A673 (cell line): ENCODE data around the gene FILIP1. TPM values are rescaled to one million over a fixed set of nuclear protein-coding genes. Genes with fewer than 3 reads are reported as not detected.

Experiments used
- BruUV-seq: library from RNA; stranded (reverse); fragments of 400-500 nt; replicated peaks from 2 replicates; lab custom pipeline; 2021; lab: Mats Ljungman, UMichigan
- CTCF ChIA-PET: fragments of 300-600 bp; sonication (Branson Sonifier 250); formaldehyde crosslinking; loops from one replicate; lab custom pipeline; 2022; ENCODE audit warnings: antibody characterized with exemption; lab: Charles Lee
- POLR2A ChIA-PET: fragments of 300-600 bp; sonication (Branson Sonifier 250); formaldehyde crosslinking; loops from one replicate; lab custom pipeline; 2022; ENCODE audit warnings: antibody characterized with exemption; ENCODE audit not compliant: low non-redundant PET; lab: Charles Lee
- DNase-seq: peaks from one replicate; pipeline ENCODE4 v3.0.0-alpha.2; 2015; ENCODE audit warnings: low spot score
- H3K27ac ChIP-seq: fragments of 200-600 bp; sonication (generic); 2 replicates; pipeline ENCODE4 v1.5.1; 2016; ENCODE audit warnings: mixed run types, low read depth, mild to moderate bottlenecking, mixed read lengths, antibody characterized with exemption, low read length; ENCODE audit not compliant: poor library complexity, severe bottlenecking
- H3K27me3 ChIP-seq: fragments of 200-600 bp; sonication (generic); replicated peaks from 2 replicates; pipeline ENCODE4 v1.6.1; 2017; ENCODE audit warnings: mixed run types, low read depth, mild to moderate bottlenecking, mixed read lengths, antibody characterized with exemption, low read length; ENCODE audit not compliant: insufficient read depth, poor library complexity
- H3K36me3 ChIP-seq: fragments of 200-600 bp; sonication (generic); 2 replicates; pipeline ENCODE4 v1.6.1; 2016; ENCODE audit warnings: mixed run types, mild to moderate bottlenecking, mixed read lengths, antibody characterized with exemption, low read length; ENCODE audit not compliant: insufficient read depth, poor library complexity, severe bottlenecking
- H3K4me1 ChIP-seq: fragments of 200-600 bp; sonication (generic); 2 replicates; pipeline ENCODE4 v1.6.1; 2017; ENCODE audit warnings: mixed run types, mild to moderate bottlenecking, mixed read lengths, antibody characterized with exemption, low read length; ENCODE audit not compliant: insufficient read depth, poor library complexity, severe bottlenecking
- H3K4me3 ChIP-seq: fragments of 200-600 bp; sonication (generic); 2 replicates; pipeline ENCODE4 v1.5.1; 2016; ENCODE audit warnings: low read depth, mixed run types, mild to moderate bottlenecking, mixed read lengths, low read length; ENCODE audit not compliant: poor library complexity, severe bottlenecking
- H3K9me3 ChIP-seq: fragments of 200-600 bp; sonication (generic); 2 replicates; pipeline ENCODE4 v1.6.1; 2016; ENCODE audit warnings: mixed run types, low read depth, mild to moderate bottlenecking, mixed read lengths, antibody characterized with exemption, low read length; ENCODE audit not compliant: poor library complexity, severe bottlenecking
- EZH2 ChIP-seq: fragments of 200-600 bp; sonication (generic); IDR thresholded peaks from 2 replicates; pipeline ENCODE4 v1.6.1; 2017; ENCODE audit warnings: borderline replicate concordance, low read depth, mild to moderate bottlenecking, mixed read lengths, antibody characterized with exemption, low read length; ENCODE audit not compliant: poor library complexity, severe bottlenecking
- intact Hi-C: fragments of 100-400 bp; cut with micrococcal nuclease; formaldehyde crosslinking; loops from one replicate; pipeline ENCODE4 v1.10.0; 2022; ENCODE audit not compliant: unreplicated experiment
- total RNA-seq: library from RNA; stranded (reverse); gene quantifications from 2 replicates; pipeline ENCODE4 v1.2.3, GENCODE V29; 2021
- TF ChIP-seq, protein P1 (sequence below): fragments of 300-800, 200-600 bp; sonication (generic); conservative IDR thresholded peaks from 2 replicates; pipeline ENCODE4 v1.5.1; 2017; ENCODE audit warnings: low read depth, mild to moderate bottlenecking, antibody characterized with exemption, low read length, moderate library complexity, mixed read lengths

Gene FILIP1
- total RNA-seq, 1 experiment from 2014 or later, result 0.32 TPM

- DNase-seq, result no peak
- CTCF ChIA-PET, result no interaction called here
- no peak overlapping the region for H3K27ac ChIP-seq
- no TSS peak for BruUV-seq
- POLR2A ChIA-PET, result no interaction called here
- H3K4me3 ChIP-seq, result no peak overlapping the region
- peaks cover 9% of the 10 kb centered on the region for H3K4me1 ChIP-seq
- H3K36me3 ChIP-seq, result peaks cover 8% of the 10 kb centered on the region
- TF ChIP-seq EZH2, result no peak
- TF ChIP-seq, protein P1, sequence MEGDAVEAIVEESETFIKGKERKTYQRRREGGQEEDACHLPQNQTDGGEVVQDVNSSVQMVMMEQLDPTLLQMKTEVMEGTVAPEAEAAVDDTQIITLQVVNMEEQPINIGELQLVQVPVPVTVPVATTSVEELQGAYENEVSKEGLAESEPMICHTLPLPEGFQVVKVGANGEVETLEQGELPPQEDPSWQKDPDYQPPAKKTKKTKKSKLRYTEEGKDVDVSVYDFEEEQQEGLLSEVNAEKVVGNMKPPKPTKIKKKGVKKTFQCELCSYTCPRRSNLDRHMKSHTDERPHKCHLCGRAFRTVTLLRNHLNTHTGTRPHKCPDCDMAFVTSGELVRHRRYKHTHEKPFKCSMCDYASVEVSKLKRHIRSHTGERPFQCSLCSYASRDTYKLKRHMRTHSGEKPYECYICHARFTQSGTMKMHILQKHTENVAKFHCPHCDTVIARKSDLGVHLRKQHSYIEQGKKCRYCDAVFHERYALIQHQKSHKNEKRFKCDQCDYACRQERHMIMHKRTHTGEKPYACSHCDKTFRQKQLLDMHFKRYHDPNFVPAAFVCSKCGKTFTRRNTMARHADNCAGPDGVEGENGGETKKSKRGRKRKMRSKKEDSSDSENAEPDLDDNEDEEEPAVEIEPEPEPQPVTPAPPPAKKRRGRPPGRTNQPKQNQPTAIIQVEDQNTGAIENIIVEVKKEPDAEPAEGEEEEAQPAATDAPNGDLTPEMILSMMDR, result no peak
- H3K9me3 ChIP-seq, result peaks cover 12% of the 10 kb centered on the region
- no peaks in the 10 kb centered on the region for H3K27me3 ChIP-seq
- intact Hi-C loops, result no loop called here
These were observed 221.3 kb downstream of the FILIP1 start for GRCh38 chr6:75272145-75272840.

- H3K4me1 ChIP-seq, result no peaks in the 10 kb centered on the region
- CTCF ChIA-PET, result no interaction called here
- H3K4me3 ChIP-seq, result no peak overlapping the region
- peaks cover 12% of the 10 kb centered on the region for H3K9me3 ChIP-seq
- POLR2A ChIA-PET, result no interaction called here
- TF ChIP-seq, protein P1, result no peak
- no peak for TF ChIP-seq EZH2
- H3K27ac ChIP-seq, result no peak overlapping the region
- H3K36me3 ChIP-seq, result peaks cover 8% of the 10 kb centered on the region
- intact Hi-C loops, result no loop called here
- H3K27me3 ChIP-seq, result no peaks in the 10 kb centered on the region
- BruUV-seq, result no TSS peak
- DNase-seq, result no peak
These were observed 224.6 kb downstream of the FILIP1 start for GRCh38 chr6:75268988-75269354.

DNA sequence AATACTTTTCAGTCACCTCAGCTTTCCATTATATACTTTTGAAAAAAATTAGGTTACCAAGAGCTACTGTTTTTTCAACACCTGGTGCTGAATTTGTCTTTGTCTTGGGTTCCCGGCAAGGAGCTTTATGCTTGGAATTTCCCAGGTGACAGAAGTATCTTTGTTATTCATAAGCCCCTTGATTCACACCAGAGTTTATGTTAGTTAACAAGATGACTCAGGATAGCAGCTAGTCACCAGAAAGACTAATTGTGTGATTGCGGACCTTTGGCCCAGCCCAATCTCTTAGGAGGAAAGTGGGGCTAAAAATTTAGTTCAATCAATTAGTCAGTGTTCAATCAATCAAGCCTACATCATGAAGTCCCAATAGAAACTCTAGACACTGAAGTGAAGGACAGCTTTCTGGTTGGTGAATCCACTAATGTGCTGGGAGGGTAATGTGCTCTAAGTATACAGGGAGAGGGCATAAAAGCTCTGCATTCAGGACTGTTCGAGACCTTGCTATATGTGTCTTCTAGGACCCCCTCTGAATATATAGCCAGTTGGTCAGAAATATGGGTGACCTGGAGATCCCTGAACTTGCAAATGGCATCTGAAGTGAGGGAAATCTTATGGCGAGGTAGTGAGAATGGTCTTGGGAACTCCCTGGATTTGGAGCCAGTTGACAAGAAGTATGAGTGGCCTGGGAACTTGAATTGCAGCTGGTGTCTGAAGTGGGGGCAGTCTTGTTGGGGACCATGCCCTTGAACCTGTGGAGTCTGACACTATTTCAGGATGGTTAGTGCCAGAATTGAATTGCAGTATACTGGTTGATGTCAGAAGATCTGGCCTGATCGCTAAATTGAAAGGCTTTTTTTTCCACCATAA lies 225.2 kb downstream of the FILIP1 start:
- Histone ChIP-seq H3K27me3 (no peaks in the 10 kb centered on the region), H3K9me3 (peaks cover 12% of the 10 kb centered on the region), H3K4me3 (no peak overlapping the region), H3K27ac (no peak overlapping the region), H3K36me3 (peaks cover 8% of the 10 kb centered on the region), H3K4me1 (no peaks in the 10 kb centered on the region)
- intact Hi-C loops, result no loop called here
- ChIA-PET CTCF (interaction anchor here (1.1 kb wide), 1 partner anchor 278 kb away, joined by 3 read pairs; no protein-coding TSS in a partner anchor), POLR2A (no interaction called here)
- no peak for TF ChIP-seq EZH2
- TF ChIP-seq, protein P1, result no peak
- DNase-seq, result no peak
- BruUV-seq, result no TSS peak
